ENCODE results near the gene TMC8. TPM values are rescaled to one million over a fixed set of nuclear protein-coding genes. Genes with fewer than 3 reads are reported as not detected.

TMC8 gene
- total and polyA plus RNA-seq, 2 of the 8 experiments (the other 6 are each of a cell fraction or from before 2014, with no cell fraction given), result 1.00 to 2.8 TPM

- H4K8ac ChIP-seq (ENCODE audit: extremely low read depth, insufficient read depth, low read length), result no peak overlapping the region
- H4K5ac ChIP-seq (ENCODE audit: insufficient read length, low read depth, low read length), result no peak overlapping the region
- peaks cover 22 to 62% (median 42%) of the 10 kb centered on the region in 4 experiments for H3K36me3 ChIP-seq (ENCODE audit: control insufficient read depth in 2 of 4, insufficient read depth in 4 of 4, low read length in 3 of 4)
- H2BK120ac ChIP-seq (replicated peaks; ENCODE audit: low read depth, low read length), result no peak overlapping the region
- H2BK5ac ChIP-seq (ENCODE audit: low read depth, low read length), result no peak overlapping the region
- H3K4me3 ChIP-seq (ENCODE audit: extremely low read depth in 1 of 4, insufficient read depth in 2 of 4, low read depth in 3 of 4, low read length in 4 of 4), result no peak overlapping the region
- peaks cover 0 to 40% of the 10 kb centered on the region in 2 experiments; a peak in 3 of 4 replicates for H3K79me2 ChIP-seq (ENCODE audit: control insufficient read depth in 1 of 2, insufficient read depth in 2 of 2, low read length in 2 of 2)
- no peaks in the 10 kb centered on the region for H3K9me3 ChIP-seq (ENCODE audit: insufficient read depth in 2 of 2, low read depth in 1 of 2, low read length in 1 of 2)
- H3K14ac ChIP-seq (ENCODE audit: insufficient read length), result no peak overlapping the region
- no peak overlapping the region for H2BK20ac ChIP-seq (ENCODE audit: low read length)
- DNase-seq (ENCODE audit: low read depth in 1 of 2, low spot score in 2 of 2), result no peak
- no peak overlapping the region for H3K27ac ChIP-seq (ENCODE audit: low read depth, low read length)
- no peak overlapping the region for H2BK12ac ChIP-seq (ENCODE audit: low read depth, low read length)
- no peaks in the 10 kb centered on the region; a peak in 1 of 7 replicates for H3K27me3 ChIP-seq (replicated peaks in 1 of 4; ENCODE audit: control insufficient read depth in 3 of 4, extremely low read depth in 1 of 4, insufficient read depth in 3 of 4, low read length in 3 of 4)
- no peak overlapping the region for H3K23ac ChIP-seq (ENCODE audit: insufficient read length)
- H3K4ac ChIP-seq (replicated peaks; ENCODE audit: insufficient read length, low read depth, low read length), result no peak overlapping the region
- FAIRE-seq, result no peak
- no peak overlapping the region for H2BK15ac ChIP-seq (ENCODE audit: low read length)
- peaks cover 10% of the 10 kb centered on the region in 2 experiments for H4K20me1 ChIP-seq (replicated peaks in 1 of 2; ENCODE audit: control insufficient read depth in 1 of 2, insufficient read depth in 2 of 2, low read length in 2 of 2)
- ChIA-PET POLR2A (ENCODE audit: partially characterized antibody) (interaction anchor here (0.7 to 7.3 kb wide), 10 partner anchors 7 to 55 kb away, joined by 3 to 67 read pairs (median 5); no protein-coding TSS in a partner anchor), CTCF (ENCODE audit: partially characterized antibody) (interaction anchor here (0.6 to 6.9 kb wide), 6 partner anchors 8 to 96 kb away, joined by 3 to 76 read pairs (median 5); no protein-coding TSS in a partner anchor)
- H4K91ac ChIP-seq (replicated peaks; ENCODE audit: insufficient read length, low read length), result no peak overlapping the region
- no peak overlapping the region for H3K56ac ChIP-seq (replicated peaks; ENCODE audit: insufficient read length, low read depth, low read length)
- H2AFZ ChIP-seq (ENCODE audit: low read length), result no peak overlapping the region
- 91% methylated on average over 12 of the region's 12 CpGs; no CpG with 5 or more reads in 1 of the 2 experiments for WGBS, 2 experiments (ENCODE audit: extremely low coverage in 1 of 2, insufficient coverage in 1 of 2, insufficient read length in 1 of 2, insufficient replicate concordance in 2 of 2, low coverage in 1 of 2, low lambda C conversion rate in 2 of 2, missing lambda C conversion rate in 1 of 2)
- H3K79me1 ChIP-seq (ENCODE audit: low read depth, low read length), result peaks cover 12% of the 10 kb centered on the region
- H3K23me2 ChIP-seq (ENCODE audit: low read depth, low read length), result peaks cover 4% of the 10 kb centered on the region
- H3K9ac ChIP-seq (replicated peaks in 1 of 4; ENCODE audit: extremely low read depth in 1 of 4, low read depth in 3 of 4, low read length in 3 of 4), result 0 out of 7 replicates have a peak overlapping the region, but pooled peaks of 1 of the 4 experiments have one; percentile 9
- H3K18ac ChIP-seq (ENCODE audit: extremely low read depth, low read length), result no peak overlapping the region
- peak overlapping the region in 1 of 2 experiments; percentile 80; a peak in 1 of 4 replicates for H3K4me2 ChIP-seq (ENCODE audit: insufficient read depth in 1 of 2, low read depth in 2 of 2, low read length in 2 of 2)
- TF ChIP-seq GABPA (IDR thresholded peaks at IDR 0.05; ENCODE audit: borderline replicate concordance, insufficient read depth, low read length) (no peak), EGR1 (IDR thresholded peaks at IDR 0.05; ENCODE audit: borderline replicate concordance, low read depth, low read length) (no peak), CHD1 (IDR thresholded peaks at IDR 0.05; ENCODE audit: low read depth, low read length) (no peak), PHF8 (conservative IDR thresholded peaks at IDR 0.05; ENCODE audit: low read depth, low read length) (no peak)
- H3K4me1 ChIP-seq (replicated peaks in 1 of 4; ENCODE audit: control insufficient read depth in 3 of 4, insufficient read depth in 4 of 4, low read length in 3 of 4), result peaks cover 0 to 13% (median 5%) of the 10 kb centered on the region in 4 experiments; a peak in 6 of 7 replicates
- H2AK5ac ChIP-seq (ENCODE audit: low read depth, low read length), result no peak overlapping the region
Measured at GRCh38 chr17:78183916-78184315, 53.3 kb downstream of the TMC8 start.

Data from H1 (cell line).